NCI-H2227 (cell line): ENCODE measurements around the gene AFF2.

Experiments used
- DNase-seq: peaks from one replicate; lab custom pipeline; 2025; ENCODE audit not compliant: unreplicated experiment; lab: John Stamatoyannopoulos, UW

Gene AFF2

GRCh38 chrX:148535639-148536038, 35.2 kb downstream of the AFF2 start:
- no peak for DNase-seq

- DNase-seq: no peak
Observed at GRCh38 chrX:148536961-148537360, 36.5 kb downstream of the AFF2 start.

GRCh38 chrX:148537556-148538182, 37.3 kb downstream of the AFF2 start:
- DNase-seq: no peak

- no peak for DNase-seq
Observed at GRCh38 chrX:148538582-148538981, 38.2 kb downstream of the AFF2 start.

GRCh38 chrX:148540114-148540513, 39.7 kb downstream of the AFF2 start:
- DNase-seq: no peak

GRCh38 chrX:148540671-148541583, 40.5 kb downstream of the AFF2 start:
- DNase-seq: no peak

GRCh38 chrX:148541584-148541940, 41.1 kb downstream of the AFF2 start:
- DNase-seq: no peak

- no peak for DNase-seq
Observed at GRCh38 chrX:148542481-148543255, 42.3 kb downstream of the AFF2 start.

GRCh38 chrX:148552775-148553174, 52.4 kb downstream of the AFF2 start:
- DNase-seq: no peak

GRCh38 chrX:148555101-148555500, 54.7 kb downstream of the AFF2 start:
- DNase-seq: no peak

- no peak for DNase-seq
Observed at GRCh38 chrX:148555571-148556243, 55.3 kb downstream of the AFF2 start.

GRCh38 chrX:148556498-148556897, 56.1 kb downstream of the AFF2 start:
- DNase-seq: no peak

- no peak for DNase-seq
Observed at GRCh38 chrX:148562846-148563245, 62.4 kb downstream of the AFF2 start.

- DNase-seq: no peak
Observed at GRCh38 chrX:148567229-148567628, 66.8 kb downstream of the AFF2 start.

GRCh38 chrX:148567779-148568178, 67.4 kb downstream of the AFF2 start:
- no peak for DNase-seq

GRCh38 chrX:148568763-148569162, 68.3 kb downstream of the AFF2 start:
- DNase-seq: no peak

- no peak for DNase-seq
Observed at GRCh38 chrX:148572337-148572736, 71.9 kb downstream of the AFF2 start.

GRCh38 chrX:148573119-148573518, 72.7 kb downstream of the AFF2 start:
- no peak for DNase-seq

- no peak for DNase-seq
Observed at GRCh38 chrX:148574237-148574973, 74.0 kb downstream of the AFF2 start.

- no peak for DNase-seq
Observed at GRCh38 chrX:148576396-148576795, 76.0 kb downstream of the AFF2 start.

- no peak for DNase-seq
Observed at GRCh38 chrX:148577741-148578140, 77.3 kb downstream of the AFF2 start.
